K562 (cell line): Measurements from ENCODE around the gene SH3BP4. TPM values are rescaled to one million over a fixed set of nuclear protein-coding genes. Genes with fewer than 3 reads are reported as not detected.

Experiments used
- C11orf30 ChIP-seq: fragments of 450-650 bp; IDR thresholded peaks from 2 replicates; pipeline ENCODE4 v1.6.1; 2016; ENCODE audit warnings: low read depth, mild to moderate bottlenecking
- CAMTA2 ChIP-seq: fragments of 250-450 bp; sonication (Bioruptor Pico); conservative IDR thresholded peaks from 2 replicates; pipeline ENCODE4 v1.5.1; 2022
- CHCHD3 ChIP-seq: fragments of 250-450 bp; sonication (Bioruptor Pico); IDR thresholded peaks from 2 replicates; pipeline ENCODE4 v2.1.2; 2022; ENCODE audit warnings: mild to moderate bottlenecking
- E2F6 ChIP-seq, 2 experiments: IDR thresholded peaks; 2 replicates each; pipeline ENCODE4 v1.6.1; 2011; ENCODE audit warnings: borderline replicate concordance in 1 of 2, control low read depth in 1 of 2, low read depth in 1 of 2, low read length in 1 of 2, mild to moderate bottlenecking in 1 of 2, mixed read lengths in 1 of 2, moderate library complexity in 1 of 2; ENCODE audit not compliant: insufficient read depth in 1 of 2, insufficient read length in 1 of 2, poor library complexity in 1 of 2, severe bottlenecking in 1 of 2; ENCODE audit errors: extremely low read depth in 1 of 2
- EP400 ChIP-seq: fragments of 450-650 bp; IDR thresholded peaks from 2 replicates; pipeline ENCODE4 v1.6.1; 2017; ENCODE audit warnings: antibody characterized with exemption, mild to moderate bottlenecking, moderate library complexity
- JUN ChIP-seq, 2 experiments: sonication (generic) in 1 of 2; formaldehyde crosslinking in 1 of 2; IDR thresholded peaks; 2 replicates each; pipeline versions ENCODE4 v1.6.1 to v1.8.0; 2012 to 2022; ENCODE audit warnings: borderline replicate concordance in 2 of 2, mild to moderate bottlenecking in 2 of 2, improper control_type of control experiment in 1 of 2, low read depth in 1 of 2, low read length in 1 of 2, missing genetic modification reagents in 1 of 2
- KHSRP ChIP-seq: fragments of 450-650 bp; IDR thresholded peaks from 2 replicates; pipeline ENCODE4 v1.6.1; 2017
- L3MBTL2 ChIP-seq: fragments of 450-650 bp; IDR thresholded peaks from 2 replicates; pipeline ENCODE4 v1.6.1; 2016; ENCODE audit warnings: mild to moderate bottlenecking, moderate library complexity
- NFIC ChIP-seq: fragments of 450-650 bp; IDR thresholded peaks from 2 replicates; pipeline ENCODE4 v1.6.1; 2017; ENCODE audit warnings: mild to moderate bottlenecking, inconsistent platforms
- POLR2AphosphoS5 ChIP-seq: IDR thresholded peaks from 2 replicates; pipeline ENCODE4 v1.6.1; 2011; ENCODE audit warnings: mild to moderate bottlenecking, low read depth, low read length, moderate library complexity; ENCODE audit not compliant: control insufficient read depth, insufficient read depth
- RBBP5 ChIP-seq: fragments of 200-600 bp; sonication (generic); IDR thresholded peaks from 2 replicates; pipeline ENCODE4 v1.6.1; 2012; ENCODE audit warnings: borderline replicate concordance, mild to moderate bottlenecking, low read length, control low read depth, inconsistent platforms; ENCODE audit not compliant: insufficient read depth, poor library complexity, severe bottlenecking
- RBM39 ChIP-seq: fragments of 200-400 bp; formaldehyde crosslinking; optimal IDR thresholded peaks from 2 replicates; pipeline ENCODE3; 2018; ENCODE audit warnings: low read depth, low read length
- SMARCE1 ChIP-seq: fragments of 450-650 bp; IDR thresholded peaks from 2 replicates; pipeline ENCODE4 v1.7.1; 2016; ENCODE audit warnings: mild to moderate bottlenecking
- YBX1 ChIP-seq: fragments of 450-650 bp; IDR thresholded peaks from 2 replicates; pipeline ENCODE4 v1.7.1; 2016; ENCODE audit warnings: mild to moderate bottlenecking
- ZBTB17 ChIP-seq: fragments of 450-650 bp; formaldehyde crosslinking; IDR thresholded peaks from 2 replicates; pipeline ENCODE4 v1.4.0; 2020; ENCODE audit warnings: mild to moderate bottlenecking
- ZNF224 ChIP-seq: sonication (generic); formaldehyde crosslinking; IDR thresholded peaks from 2 replicates; pipeline ENCODE4 v1.8.0; 2022; ENCODE audit warnings: mild to moderate bottlenecking, missing genetic modification reagents
- ZNF23 ChIP-seq: fragments of 250-450 bp; sonication (Bioruptor Pico); IDR thresholded peaks from 2 replicates; pipeline ENCODE4 v1.4.0; 2020; ENCODE audit warnings: mild to moderate bottlenecking
- ZNF318 ChIP-seq, 2 experiments: fragments of 450-650 bp; IDR thresholded peaks; 2 replicates each; pipeline ENCODE4 v1.6.1; 2016; ENCODE audit warnings: mild to moderate bottlenecking in 2 of 2, borderline replicate concordance in 1 of 2, low read depth in 1 of 2, moderate library complexity in 1 of 2
- polyA plus RNA-seq, 8 experiments: library from polyadenylated mRNA; depleted of rRNA in 4 of 8; stranded (reverse) in 5 of 8; unstranded in 3 of 8; fragments of >200 nt; fragmentation: Nextera tagmentation in 2 of 8; fragmentation: Illumina TruSeq in 1 of 8; extraction: Ambion mirVana in 2 of 8; extraction: Trizol in 1 of 8; gene quantifications; 2 replicates each; pipeline versions ENCODE4 v1.2.1 to v1.2.3, GENCODE V29; 2011 to 2014; ENCODE audit warnings: inconsistent platforms in 1 of 8, missing spikeins in 1 of 8
- total RNA-seq, 7 experiments: library from RNA; depleted of rRNA in 6 of 7; stranded (reverse); fragments of >200 nt in 6 of 7; fragmentation: Illumina TruSeq in 2 of 7; extraction: Trizol in 2 of 7; gene quantifications; 2 replicates each; pipeline versions ENCODE4 v1.2.1 to v1.2.3, GENCODE V29; 2011 to 2021; ENCODE audit warnings: low replicate concordance in 1 of 7

The SH3BP4 gene
- total and polyA plus RNA-seq, 9 of the 15 experiments (the other 6 are each of a cell fraction or from before 2014, with no cell fraction given) = 0.03 to 0.28 (median 0.27) TPM; not detected in 6

GRCh38 chr2:235050980-235051351 is 99.1 kb downstream of the SH3BP4 start (continued):
- TF ChIP-seq ZNF318 (IDR thresholded peaks at IDR 0.05; ENCODE audit: borderline replicate concordance in 1 of 2, low read depth in 1 of 2) (no peak), E2F6 (IDR thresholded peaks at IDR 0.05; ENCODE audit: borderline replicate concordance in 1 of 2, extremely low read depth in 1 of 2, insufficient read depth in 1 of 2, insufficient read length in 1 of 2, low read depth in 1 of 2, low read length in 1 of 2, poor library complexity in 1 of 2, severe bottlenecking in 1 of 2) (no peak), SMARCE1 (no peak), CHCHD3 (CRISPR knock-in tag) (no peak), ZNF224 (CRISPR knock-in tag) (no peak), EP400 (no peak), ZNF23 (CRISPR knock-in tag) (no peak), RBBP5 (no peak), POLR2AphosphoS5 (no peak), KHSRP (no peak), YBX1 (no peak), ZBTB17 (CRISPR knock-in tag) (no peak), RBM39 (no peak), L3MBTL2 (no peak), NFIC (peak; percentile 54), C11orf30 (no peak), CAMTA2 (CRISPR knock-in tag) (no peak), JUN (IDR thresholded peaks at IDR 0.05; ENCODE audit: borderline replicate concordance, low read depth, low read length) (peak; percentile 67), JUN (CRISPR knock-in tag; IDR thresholded peaks at IDR 0.05; ENCODE audit: borderline replicate concordance) (no peak)
